A673 (cell line): ENCODE results near the gene ACP2. TPM values are rescaled to one million over a fixed set of nuclear protein-coding genes. Genes with fewer than 3 reads are reported as not detected.

Experiments
- BruUV-seq: library from RNA; stranded (reverse); fragments of 400-500 nt; replicated peaks from 2 replicates; lab custom pipeline; 2021; lab: Mats Ljungman, UMichigan
- CTCF ChIA-PET: fragments of 300-600 bp; sonication (Branson Sonifier 250); formaldehyde crosslinking; loops from one replicate; lab custom pipeline; 2022; ENCODE audit warnings: antibody characterized with exemption; lab: Charles Lee
- POLR2A ChIA-PET: fragments of 300-600 bp; sonication (Branson Sonifier 250); formaldehyde crosslinking; loops from one replicate; lab custom pipeline; 2022; ENCODE audit warnings: antibody characterized with exemption; ENCODE audit not compliant: low non-redundant PET; lab: Charles Lee
- DNase-seq: peaks from one replicate; pipeline ENCODE4 v3.0.0-alpha.2; 2015; ENCODE audit warnings: low spot score
- H3K27ac ChIP-seq: fragments of 200-600 bp; sonication (generic); 2 replicates; pipeline ENCODE4 v1.5.1; 2016; ENCODE audit warnings: mixed run types, low read depth, mild to moderate bottlenecking, mixed read lengths, antibody characterized with exemption, low read length; ENCODE audit not compliant: poor library complexity, severe bottlenecking
- H3K27me3 ChIP-seq: fragments of 200-600 bp; sonication (generic); replicated peaks from 2 replicates; pipeline ENCODE4 v1.6.1; 2017; ENCODE audit warnings: mixed run types, low read depth, mild to moderate bottlenecking, mixed read lengths, antibody characterized with exemption, low read length; ENCODE audit not compliant: insufficient read depth, poor library complexity
- H3K36me3 ChIP-seq: fragments of 200-600 bp; sonication (generic); 2 replicates; pipeline ENCODE4 v1.6.1; 2016; ENCODE audit warnings: mixed run types, mild to moderate bottlenecking, mixed read lengths, antibody characterized with exemption, low read length; ENCODE audit not compliant: insufficient read depth, poor library complexity, severe bottlenecking
- H3K4me1 ChIP-seq: fragments of 200-600 bp; sonication (generic); 2 replicates; pipeline ENCODE4 v1.6.1; 2017; ENCODE audit warnings: mixed run types, mild to moderate bottlenecking, mixed read lengths, antibody characterized with exemption, low read length; ENCODE audit not compliant: insufficient read depth, poor library complexity, severe bottlenecking
- H3K4me3 ChIP-seq: fragments of 200-600 bp; sonication (generic); 2 replicates; pipeline ENCODE4 v1.5.1; 2016; ENCODE audit warnings: low read depth, mixed run types, mild to moderate bottlenecking, mixed read lengths, low read length; ENCODE audit not compliant: poor library complexity, severe bottlenecking
- H3K9me3 ChIP-seq: fragments of 200-600 bp; sonication (generic); 2 replicates; pipeline ENCODE4 v1.6.1; 2016; ENCODE audit warnings: mixed run types, low read depth, mild to moderate bottlenecking, mixed read lengths, antibody characterized with exemption, low read length; ENCODE audit not compliant: poor library complexity, severe bottlenecking
- EZH2 ChIP-seq: fragments of 200-600 bp; sonication (generic); IDR thresholded peaks from 2 replicates; pipeline ENCODE4 v1.6.1; 2017; ENCODE audit warnings: borderline replicate concordance, low read depth, mild to moderate bottlenecking, mixed read lengths, antibody characterized with exemption, low read length; ENCODE audit not compliant: poor library complexity, severe bottlenecking
- intact Hi-C: fragments of 100-400 bp; cut with micrococcal nuclease; formaldehyde crosslinking; loops from one replicate; pipeline ENCODE4 v1.10.0; 2022; ENCODE audit not compliant: unreplicated experiment
- total RNA-seq: library from RNA; stranded (reverse); gene quantifications from 2 replicates; pipeline ENCODE4 v1.2.3, GENCODE V29; 2021
- TF ChIP-seq, protein P1 (sequence below): fragments of 300-800, 200-600 bp; sonication (generic); conservative IDR thresholded peaks from 2 replicates; pipeline ENCODE4 v1.5.1; 2017; ENCODE audit warnings: low read depth, mild to moderate bottlenecking, antibody characterized with exemption, low read length, moderate library complexity, mixed read lengths

The ACP2 gene
- total RNA-seq, 1 experiment from 2014 or later = 63.3 TPM

DNA sequence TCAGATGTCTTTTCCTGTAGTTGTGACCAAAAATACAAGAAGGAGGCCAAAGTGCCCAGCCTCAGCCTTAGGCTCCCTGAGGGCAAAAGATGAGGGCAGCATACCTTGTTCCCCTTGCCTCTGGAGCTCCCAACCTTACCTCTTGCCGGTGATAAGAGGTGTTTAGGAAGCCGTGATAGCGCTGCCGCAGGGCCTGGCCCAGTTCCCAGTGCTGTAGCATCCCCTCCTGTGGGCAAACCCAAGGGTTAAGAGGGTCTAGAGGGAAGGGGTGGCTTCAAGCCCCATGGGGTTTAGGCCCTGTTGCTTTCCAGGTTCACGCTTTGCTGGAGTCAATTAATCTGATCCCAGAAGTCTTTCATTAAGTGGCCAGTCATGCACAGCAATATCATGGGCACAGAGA, 1.1 kb downstream of the ACP2 start:
- Histone ChIP-seq H3K27ac (peak overlapping the region; percentile 96), H3K9me3 (no peaks in the 10 kb centered on the region), H3K27me3 (no peaks in the 10 kb centered on the region), H3K4me3 (peak overlapping the region; percentile 69), H3K4me1 (peaks cover 13% of the 10 kb centered on the region), H3K36me3 (peaks cover 40% of the 10 kb centered on the region)
- intact Hi-C loops = loop anchor here (5.0 kb wide), 1 partner anchor 70 kb away; the partner anchor contains the start of gene ARFGAP2
- ChIA-PET POLR2A (no interaction called here), CTCF (no interaction called here)
- no peak for DNase-seq
- BruUV-seq = no TSS peak
- no peak for TF ChIP-seq EZH2
- TF ChIP-seq, protein P1, sequence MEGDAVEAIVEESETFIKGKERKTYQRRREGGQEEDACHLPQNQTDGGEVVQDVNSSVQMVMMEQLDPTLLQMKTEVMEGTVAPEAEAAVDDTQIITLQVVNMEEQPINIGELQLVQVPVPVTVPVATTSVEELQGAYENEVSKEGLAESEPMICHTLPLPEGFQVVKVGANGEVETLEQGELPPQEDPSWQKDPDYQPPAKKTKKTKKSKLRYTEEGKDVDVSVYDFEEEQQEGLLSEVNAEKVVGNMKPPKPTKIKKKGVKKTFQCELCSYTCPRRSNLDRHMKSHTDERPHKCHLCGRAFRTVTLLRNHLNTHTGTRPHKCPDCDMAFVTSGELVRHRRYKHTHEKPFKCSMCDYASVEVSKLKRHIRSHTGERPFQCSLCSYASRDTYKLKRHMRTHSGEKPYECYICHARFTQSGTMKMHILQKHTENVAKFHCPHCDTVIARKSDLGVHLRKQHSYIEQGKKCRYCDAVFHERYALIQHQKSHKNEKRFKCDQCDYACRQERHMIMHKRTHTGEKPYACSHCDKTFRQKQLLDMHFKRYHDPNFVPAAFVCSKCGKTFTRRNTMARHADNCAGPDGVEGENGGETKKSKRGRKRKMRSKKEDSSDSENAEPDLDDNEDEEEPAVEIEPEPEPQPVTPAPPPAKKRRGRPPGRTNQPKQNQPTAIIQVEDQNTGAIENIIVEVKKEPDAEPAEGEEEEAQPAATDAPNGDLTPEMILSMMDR = no peak

DNA sequence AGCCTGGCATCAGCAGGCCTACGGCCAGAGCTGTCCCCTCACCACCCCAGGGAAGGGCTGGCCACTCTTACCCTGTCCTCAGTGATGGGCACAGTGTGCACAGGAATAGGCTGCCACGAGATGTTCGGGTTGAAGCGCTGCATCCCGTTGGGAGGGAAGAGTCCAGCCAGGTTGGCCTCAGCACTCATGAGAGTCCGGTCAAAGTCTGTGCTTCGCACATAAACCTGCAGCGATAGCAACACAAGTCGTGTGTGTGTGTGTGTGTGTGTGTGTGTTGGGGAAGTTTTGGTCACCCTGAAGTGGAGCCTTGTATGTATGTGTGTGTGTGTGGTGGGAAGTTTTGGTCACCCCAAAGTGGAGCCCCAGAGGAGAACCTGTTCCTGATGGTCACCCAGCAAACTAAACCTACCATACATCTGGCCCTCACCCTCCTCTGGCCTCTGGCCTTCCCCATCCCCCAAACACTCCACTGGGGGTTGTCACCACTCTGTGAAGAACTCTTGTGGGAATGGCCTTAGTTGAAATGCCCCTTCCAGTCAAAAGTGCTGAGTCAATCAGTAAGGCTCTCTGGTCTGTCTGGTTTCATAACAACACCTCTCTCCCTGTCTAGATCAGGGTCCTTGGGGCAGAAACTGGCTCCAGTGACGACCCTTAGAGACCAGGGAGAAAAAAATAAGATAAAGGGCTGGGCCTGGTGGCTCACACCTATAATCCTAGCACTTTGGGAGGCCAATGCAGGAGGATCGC, 2.8 kb downstream of the ACP2 start:
- no peak overlapping the region for H3K4me3 ChIP-seq
- H3K9me3 ChIP-seq = no peaks in the 10 kb centered on the region
- CTCF ChIA-PET = no interaction called here
- TF ChIP-seq EZH2 = no peak
- TF ChIP-seq, protein P1 = no peak
- H3K27ac ChIP-seq = no peak overlapping the region
- H3K27me3 ChIP-seq = no peaks in the 10 kb centered on the region
- peaks cover 13% of the 10 kb centered on the region for H3K4me1 ChIP-seq
- no peak for DNase-seq
- peaks cover 57% of the 10 kb centered on the region for H3K36me3 ChIP-seq
- intact Hi-C loops = loop anchor here (5.0 kb wide), 1 partner anchor 68 kb away; the partner anchor contains the start of gene ARFGAP2
- BruUV-seq = no TSS peak
- POLR2A ChIA-PET = no interaction called here

DNA sequence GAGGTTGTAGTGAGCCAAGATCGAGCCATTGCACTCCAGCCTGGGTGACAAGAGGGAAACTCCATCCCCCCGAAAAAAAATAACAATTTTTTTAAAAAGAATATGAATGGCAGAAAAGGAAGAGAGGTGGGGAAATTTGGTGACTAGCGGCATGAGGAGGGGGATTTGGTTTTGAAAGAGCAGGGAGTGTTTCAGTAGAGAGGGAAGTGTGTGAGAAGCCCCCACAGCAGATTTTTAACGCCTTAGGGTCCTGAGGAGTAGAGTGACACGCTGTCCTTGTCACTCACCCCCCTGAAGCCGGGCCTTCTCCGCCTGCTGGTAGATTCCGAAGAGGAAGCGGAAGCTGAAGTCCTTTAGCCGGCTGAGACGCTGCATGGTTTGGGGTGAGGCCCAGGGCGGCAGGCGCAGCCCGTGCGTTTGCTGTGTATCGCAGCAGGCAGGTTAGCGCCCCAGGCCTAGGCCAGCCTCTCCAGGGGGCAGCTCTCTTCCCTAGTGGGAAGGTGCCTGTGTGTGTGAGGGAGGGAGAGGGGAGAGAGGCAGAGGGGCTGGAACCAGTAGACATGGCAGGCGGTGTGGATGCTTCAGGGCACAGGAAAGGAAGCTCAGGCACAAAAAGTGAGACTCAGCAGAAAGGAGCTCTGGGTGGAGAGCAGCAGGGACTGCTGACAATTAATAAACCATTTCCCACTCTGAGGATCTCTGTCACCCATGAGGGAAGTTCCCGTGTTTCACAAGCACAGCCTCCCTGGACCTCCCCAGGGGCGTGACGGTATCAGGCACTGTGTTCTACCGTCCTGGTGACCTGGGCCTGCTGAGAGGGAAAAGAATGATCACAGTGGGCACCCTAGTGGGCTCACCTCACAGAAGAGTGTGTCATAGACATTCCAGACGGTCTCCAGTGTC, 3.9 kb downstream of the ACP2 start:
- no peak overlapping the region for H3K27ac ChIP-seq
- no peak for TF ChIP-seq EZH2
- TF ChIP-seq, protein P1 = no peak
- DNase-seq = no peak
- H3K4me3 ChIP-seq = no peak overlapping the region
- H3K36me3 ChIP-seq = peaks cover 66% of the 10 kb centered on the region
- POLR2A ChIA-PET = no interaction called here
- no peaks in the 10 kb centered on the region for H3K9me3 ChIP-seq
- intact Hi-C loops = loop anchor here (5.0 kb wide), 1 partner anchor 67 kb away; the partner anchor contains the start of gene ARFGAP2
- H3K4me1 ChIP-seq = peaks cover 13% of the 10 kb centered on the region
- no peaks in the 10 kb centered on the region for H3K27me3 ChIP-seq
- CTCF ChIA-PET = interaction anchor here (0.5 to 0.6 kb wide), 3 partner anchors 25 to 168 kb away, joined by 3 to 7 read pairs (median 4); partner anchors contain the start of gene MADD
- BruUV-seq = no TSS peak
